GM21717 (cell line): ENCODE data around the gene LRBA.

Source experiments
- ATAC-seq: cut with Tn5 transposase; IDR thresholded peaks from one replicate; pipeline ENCODE4 v1.9.1; 2021; ENCODE audit warnings: mild to moderate bottlenecking, moderate library complexity; ENCODE audit not compliant: unreplicated experiment

The LRBA gene

DNA sequence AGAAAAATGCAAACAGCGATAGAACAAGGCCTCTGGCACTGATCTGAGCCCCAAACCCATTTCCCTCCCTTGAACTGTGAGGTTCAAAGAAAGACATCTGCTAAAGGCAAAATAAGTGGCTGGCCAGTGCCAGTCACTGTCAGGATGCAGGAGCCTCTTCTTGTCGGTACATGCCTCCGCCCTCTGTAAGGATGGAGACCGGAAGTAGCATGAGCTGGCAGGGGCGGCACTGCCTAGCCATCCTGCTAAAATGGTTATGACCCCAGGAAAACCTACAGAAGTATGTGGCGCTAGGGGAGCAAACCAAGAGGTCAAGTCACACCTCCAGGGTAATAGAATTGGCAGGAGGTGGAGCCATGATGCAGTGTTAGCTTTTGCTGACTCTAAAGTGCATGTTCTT lies 756.5 kb downstream of the LRBA start:
- no peak for ATAC-seq

DNA sequence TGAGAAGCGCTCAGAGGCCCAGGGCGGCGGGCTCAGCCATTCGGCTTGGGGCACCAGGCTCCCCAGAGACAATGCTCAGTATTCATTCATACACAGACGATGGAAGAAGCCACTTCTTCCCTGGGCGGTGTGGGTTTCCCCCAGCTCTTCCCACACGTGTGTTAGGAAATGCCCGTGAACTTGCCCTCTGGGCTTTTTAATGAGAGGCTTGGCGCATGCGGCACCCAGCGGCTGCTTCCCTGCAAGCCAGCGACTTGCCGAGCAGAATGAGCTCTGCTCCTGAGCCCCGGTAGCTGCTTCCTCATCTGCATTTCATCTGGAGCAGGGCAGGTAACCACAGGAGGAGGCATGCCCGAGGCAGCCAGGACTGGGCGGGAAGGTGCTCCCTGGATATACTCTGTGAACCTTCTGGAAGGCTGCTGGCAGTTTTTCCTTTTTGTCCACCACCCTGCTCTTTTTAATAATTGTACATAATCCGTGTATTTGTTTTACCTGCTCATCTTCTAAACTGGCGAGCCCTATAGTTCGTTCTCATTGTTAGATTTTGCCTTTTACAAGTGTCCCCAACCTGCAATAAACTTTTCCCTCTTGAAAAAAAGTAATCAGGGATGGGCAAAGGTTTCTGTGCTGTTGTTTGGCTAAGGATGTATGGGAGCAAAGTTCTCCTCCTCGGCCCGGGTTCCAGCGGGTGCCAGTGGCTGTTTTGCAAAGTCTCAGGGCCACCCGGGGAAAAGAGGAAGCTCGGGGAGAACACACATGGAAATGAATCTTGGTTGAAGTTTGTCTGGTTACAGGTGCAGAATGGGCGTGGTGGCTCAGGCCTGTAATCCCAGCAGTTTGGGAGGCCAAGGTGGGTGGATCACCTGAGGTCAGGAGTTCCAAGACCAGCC lies 758.0 kb downstream of the LRBA start:
- ATAC-seq, result no peak

DNA sequence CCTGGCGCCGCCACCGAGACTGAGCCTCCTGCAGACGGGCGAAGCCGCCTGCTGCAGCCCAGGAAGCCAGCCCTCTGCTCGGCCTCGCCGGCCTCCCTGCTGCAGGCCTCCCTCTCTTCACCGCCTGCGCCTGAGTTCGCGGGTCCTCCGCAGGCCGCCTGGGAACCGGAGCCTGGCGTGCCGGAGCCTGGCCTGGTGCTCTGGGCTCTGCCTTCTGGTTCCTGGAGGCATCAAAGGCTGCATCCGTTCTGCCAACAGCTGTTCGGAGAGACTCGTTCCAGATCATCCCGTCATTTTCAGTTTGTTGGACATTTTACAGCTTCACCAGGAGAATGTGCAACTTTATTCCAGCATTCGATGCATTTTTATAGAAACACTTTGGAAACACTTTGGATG lies 758.9 kb downstream of the LRBA start:
- ATAC-seq, result no peak

DNA sequence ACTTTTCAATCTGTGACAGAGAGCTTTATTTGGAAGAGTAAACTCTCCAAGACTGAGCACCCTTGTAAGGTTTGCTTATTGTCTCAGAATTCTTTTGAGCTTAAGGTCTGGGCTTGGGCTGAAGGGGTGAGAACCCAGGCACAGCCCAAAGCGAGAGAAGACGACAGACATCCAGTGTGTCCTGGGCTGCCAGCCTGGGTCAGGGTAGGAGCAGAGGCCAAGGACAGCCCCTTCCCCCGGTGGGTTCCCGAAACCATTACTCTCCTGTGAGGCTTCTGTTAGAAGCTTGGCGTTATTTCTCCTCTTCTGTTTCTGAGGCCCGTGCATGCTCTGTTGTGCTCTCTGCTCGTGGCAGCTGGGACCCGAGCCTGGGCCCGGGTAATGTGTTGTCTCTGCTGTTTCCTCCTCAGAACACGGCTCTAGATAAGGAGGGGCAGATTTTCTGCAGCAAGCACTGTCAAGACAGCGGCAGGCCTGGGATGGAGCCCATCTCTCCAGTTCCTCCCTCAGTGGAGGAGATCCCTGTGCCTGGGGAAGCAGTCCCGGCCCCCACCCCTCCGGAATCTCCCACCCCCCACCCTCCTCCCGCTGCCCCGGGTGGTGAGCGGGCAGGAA lies 759.4 kb downstream of the LRBA start:
- no peak for ATAC-seq

DNA sequence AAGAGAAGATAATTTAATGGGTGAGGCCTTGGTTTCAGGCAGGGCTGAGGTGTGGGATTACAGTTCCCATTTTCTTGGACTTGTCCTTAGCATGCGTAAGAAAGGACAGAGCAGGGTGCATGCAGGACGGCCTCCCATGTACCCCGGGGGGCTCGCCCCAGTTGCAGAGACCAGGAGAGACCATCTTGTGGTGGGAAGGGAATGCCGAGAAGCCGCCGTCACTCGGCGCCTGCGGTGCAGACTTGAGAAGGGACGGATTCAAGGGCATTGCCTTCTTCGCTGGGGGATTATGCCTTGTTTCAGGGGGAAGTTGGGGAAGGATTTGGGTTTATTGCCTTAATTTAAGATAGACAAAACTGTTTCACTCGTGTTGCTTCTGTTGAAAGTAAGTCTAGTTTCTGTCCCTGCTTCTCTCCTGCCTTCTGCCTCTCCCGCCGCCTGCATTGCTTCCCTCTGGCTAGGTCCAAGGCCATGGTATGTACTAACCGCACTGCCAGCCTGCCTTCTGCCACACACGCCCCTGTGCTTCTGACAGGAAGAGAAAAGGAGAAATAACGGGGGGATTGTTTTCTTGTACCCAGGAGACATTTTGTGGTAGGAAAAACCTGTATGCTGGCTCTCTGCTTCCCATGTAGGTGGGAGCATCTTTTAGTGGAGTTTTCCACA lies 761.0 kb downstream of the LRBA start:
- no peak for ATAC-seq

DNA sequence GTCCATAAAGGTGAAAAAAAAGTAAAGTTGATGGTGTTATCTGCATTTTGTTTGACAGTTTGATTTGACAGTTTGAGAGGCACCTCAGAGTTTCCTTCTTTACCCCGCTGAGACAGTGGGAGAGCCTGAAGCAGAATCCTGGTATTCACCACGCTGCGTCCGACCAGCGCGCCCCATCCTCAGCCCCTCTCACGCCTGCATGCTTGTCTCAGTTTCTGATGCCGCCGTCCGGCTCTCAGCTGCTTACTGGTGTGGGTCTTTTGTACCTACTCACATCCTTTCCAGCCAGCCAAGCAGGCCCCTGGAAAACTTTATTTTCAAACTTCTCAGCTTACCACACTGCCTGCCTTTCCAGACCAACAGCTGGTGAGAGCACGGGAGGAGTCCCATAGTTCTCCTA lies 761.7 kb downstream of the LRBA start:
- ATAC-seq, result no peak

DNA sequence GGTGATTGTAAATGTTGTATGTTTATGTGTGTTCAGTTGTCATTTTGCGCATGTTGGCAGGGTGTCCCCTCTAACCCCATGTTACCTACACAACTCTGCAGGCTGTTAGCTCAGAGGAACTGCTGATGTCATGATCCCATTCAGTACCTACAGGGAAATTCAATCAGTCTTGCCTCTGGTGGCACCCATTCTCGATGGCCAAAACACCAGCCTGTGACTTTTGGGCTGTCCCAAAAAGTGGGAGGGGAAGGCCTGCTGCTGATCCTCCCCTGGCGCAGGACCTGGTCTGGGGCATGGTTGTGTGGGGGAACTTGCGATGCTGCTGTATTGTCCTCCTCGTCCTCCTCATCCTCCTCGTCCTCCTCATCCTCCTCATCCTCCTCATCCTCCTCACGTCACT lies 762.3 kb downstream of the LRBA start:
- ATAC-seq, result no peak

DNA sequence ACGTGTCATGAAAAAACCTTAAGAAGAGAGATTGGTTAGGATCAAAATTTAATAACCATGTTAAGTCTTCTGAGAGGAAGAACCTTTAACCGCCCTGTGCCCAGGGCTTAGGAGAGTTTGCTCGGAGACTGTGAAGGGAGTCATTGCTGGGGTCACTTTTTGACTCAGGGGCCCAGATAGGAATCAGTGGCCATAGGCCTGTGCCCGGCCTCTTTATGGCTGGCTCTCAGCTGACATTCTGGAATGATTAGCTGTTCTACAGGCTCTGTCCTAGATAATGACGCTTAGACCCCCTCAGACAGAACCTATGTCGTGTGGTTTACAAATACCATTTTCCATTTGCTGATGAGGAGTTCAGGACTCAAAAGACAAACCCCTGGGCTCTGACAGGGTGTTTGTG lies 762.8 kb downstream of the LRBA start:
- ATAC-seq, result no peak

DNA sequence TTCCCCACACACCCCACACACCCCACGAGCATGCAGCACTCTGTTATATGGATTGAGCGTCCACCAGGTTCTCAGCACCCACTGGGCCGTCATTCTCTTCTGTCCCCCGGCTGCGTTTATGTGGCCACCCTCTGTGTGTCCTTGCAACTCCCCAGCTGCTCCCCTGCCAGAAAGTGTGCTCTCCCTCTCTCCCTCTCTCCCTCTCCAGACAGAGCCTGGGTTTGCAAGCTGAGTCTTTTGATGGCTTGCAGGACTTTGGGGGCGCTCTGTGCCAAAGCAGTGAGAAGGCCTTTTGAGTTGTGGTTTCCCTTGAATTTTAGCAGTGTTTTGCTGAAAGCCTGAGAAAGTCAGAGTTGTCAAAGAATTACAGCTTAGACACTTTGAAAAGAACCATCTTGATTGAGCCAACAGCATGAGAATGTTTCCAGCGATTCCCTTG lies 763.3 kb downstream of the LRBA start:
- ATAC-seq, result no peak

DNA sequence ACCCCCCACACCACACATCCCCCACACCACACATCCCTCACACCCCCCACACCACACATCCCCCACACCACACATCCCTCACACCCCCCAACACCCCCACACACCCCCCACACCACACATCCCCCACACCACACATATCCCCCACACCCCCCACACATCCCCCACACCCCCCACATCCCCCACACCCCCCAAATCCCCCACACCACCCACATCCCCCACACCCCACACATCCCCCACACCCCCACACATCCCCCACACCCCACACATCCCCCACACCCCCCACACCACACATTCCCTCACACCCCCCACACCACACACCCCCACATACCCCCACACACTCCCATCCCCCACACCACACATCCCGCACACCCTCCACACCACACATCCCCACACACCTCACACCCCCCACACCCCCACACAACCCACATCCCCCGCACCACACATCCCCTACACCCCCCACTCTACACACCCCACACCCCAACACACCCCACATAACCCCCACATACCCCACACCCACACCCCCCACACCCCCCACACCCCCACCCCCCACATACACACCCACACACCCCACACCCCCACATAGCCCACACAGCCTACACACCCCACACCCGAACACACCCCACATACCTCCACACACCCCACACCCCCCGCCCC lies 764.0 kb downstream of the LRBA start:
- ATAC-seq, result no peak

DNA sequence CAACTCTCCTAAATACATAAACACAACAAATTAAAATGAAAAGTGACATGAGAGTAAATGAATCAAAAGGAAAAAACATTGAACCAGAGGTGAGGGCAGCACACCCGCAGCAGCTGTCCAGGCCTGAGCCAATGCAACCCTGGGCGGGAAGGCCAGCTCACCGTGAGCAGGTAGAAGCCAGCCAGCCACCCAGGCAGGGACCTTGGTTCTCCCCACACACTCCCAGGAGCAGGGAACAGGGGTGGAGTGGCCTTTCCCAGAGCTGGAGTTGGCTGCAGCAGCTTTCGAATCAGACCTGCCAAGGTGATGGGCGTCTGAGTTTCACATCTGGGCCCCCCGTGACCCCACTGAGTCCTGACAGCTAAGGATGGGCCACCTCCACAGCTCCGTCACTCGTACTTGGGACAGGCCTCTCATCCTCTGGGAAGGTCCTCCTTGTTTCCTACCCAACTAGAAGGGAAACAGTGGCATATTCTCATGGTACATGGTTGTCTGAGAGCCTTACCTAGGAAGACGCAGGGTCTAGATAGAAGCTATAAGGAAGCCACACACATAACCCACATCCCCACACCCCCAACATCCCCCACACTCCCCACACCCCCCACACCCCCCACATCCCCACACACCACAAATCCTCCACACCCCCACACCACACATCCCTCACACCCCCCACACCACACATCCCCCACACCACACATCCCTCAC lies 764.6 kb downstream of the LRBA start:
- no peak for ATAC-seq

DNA sequence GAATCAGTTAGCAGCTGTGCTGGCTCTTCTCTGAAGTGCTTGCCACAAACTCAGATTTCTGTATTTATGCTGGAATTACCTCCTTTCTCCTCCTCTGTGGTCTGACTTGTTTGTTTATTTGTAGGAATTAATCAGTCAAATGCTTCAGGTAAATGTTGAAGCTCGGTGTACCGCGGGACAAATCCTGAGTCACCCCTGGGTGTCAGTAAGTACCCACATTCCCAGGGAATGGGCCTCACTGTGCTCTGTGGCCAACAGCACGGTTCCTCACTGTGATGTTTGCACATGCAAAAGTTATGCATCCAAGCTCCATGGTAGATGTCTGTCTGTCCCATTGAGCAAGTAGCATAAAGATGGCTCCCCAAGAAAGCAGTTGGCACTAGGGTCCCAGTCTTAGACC lies 766.9 kb downstream of the LRBA start:
- no peak for ATAC-seq

DNA sequence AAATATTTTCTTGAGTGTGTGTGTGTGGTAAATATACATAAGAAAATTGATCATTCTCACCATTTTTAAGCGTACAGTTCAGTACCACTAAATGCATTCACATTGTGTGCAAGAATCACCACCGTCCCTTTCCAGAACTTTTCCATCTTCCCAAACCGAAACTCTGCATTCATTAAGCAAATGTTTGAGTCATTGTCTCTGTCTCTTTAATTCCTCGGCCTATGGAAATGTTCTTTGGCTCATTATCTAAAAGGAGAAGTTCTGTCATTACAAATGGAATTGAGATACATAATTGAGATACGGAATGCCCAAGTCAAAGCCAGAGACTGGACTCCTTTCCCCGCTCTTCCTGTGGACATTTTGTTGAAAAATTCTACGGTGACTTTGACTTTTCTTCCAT lies 767.9 kb downstream of the LRBA start:
- no peak for ATAC-seq

DNA sequence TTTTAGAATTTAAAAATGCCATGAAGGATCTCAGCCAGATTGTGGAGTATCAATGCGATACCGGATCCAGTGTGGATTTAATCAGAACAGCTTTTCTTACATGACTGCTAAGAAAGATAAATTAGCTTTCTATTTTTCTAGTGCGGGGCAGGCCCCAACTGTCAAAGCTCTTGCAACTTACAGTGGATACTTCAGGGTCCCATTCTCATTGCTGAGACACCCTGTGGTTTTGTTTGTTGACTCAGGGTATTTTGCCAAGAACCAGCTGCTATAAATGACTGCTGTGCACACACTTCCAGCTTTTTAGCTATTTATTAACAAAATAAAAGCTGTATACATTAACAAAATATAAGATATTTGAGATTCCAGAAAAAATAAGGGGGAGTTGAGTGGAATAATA lies 770.5 kb downstream of the LRBA start:
- no peak for ATAC-seq

DNA sequence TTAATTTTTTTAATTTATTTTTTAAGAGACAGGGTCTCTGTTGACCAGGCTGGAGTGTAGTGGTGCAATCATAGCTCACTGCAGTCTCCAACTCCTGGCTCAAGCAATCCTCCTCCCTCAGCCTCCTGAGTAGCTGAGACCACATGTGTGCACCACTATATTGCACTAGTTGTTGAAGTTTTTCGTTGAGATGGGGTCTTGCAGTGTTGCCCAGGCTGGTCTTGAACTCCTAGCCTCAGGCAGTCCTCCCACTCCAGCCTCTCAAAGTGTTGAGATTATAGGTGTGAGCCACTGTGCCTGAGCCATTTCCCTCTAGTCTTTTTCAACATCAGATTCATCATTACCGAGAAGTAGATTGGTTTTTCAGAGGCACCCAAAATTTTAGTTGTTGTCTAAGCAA lies 771.2 kb downstream of the LRBA start:
- no peak for ATAC-seq

DNA sequence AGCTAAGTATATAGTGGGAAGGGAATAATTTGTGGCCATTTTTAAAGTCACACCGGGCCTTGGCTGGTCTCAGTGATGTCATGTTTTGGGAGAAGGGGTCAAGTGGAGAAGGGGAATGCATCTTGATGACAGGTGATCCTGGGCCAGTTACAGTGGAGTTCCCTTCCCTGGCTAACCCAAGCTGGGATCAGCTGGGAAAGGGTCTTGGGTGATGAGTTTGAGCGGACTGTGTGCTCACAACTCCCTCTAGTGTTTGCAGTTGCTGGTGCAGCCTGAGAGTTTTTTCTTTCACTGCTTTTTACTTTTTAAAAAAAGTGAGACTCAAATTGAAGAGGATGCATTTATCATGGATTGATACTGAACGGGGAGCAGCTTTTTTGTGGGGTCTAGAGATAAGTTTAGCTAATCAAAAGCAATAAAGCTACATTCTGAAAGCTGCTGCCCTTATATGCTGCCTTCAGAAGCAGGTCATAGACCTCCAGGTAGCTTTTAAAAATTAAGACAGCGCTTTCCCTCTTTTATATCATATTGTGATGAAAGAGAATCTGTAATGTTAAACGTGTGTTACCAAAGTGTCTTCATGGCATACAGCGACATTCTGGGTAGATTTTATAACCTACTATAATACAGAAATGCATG lies 772.1 kb downstream of the LRBA start:
- ATAC-seq, result peak; percentile 63

DNA sequence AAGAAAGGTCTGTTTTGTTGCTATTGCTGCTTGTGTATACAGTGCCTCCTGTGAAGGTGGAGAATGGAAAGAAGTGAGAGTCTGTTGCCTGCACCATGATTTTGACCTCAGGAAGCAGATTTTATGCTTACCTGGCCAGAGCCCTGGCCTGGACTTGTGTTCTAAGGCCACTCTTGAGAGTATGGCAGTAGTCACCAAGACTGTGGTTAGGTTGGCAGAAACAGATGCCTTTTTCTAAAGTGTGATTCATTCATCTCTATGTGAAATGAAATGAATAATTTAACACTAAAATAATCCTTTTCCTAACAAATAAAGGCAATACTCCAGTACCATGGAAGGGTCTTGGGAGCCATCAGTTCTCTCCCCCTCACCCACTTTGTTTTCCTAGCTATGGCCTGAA lies 775.1 kb downstream of the LRBA start:
- ATAC-seq, result no peak

DNA sequence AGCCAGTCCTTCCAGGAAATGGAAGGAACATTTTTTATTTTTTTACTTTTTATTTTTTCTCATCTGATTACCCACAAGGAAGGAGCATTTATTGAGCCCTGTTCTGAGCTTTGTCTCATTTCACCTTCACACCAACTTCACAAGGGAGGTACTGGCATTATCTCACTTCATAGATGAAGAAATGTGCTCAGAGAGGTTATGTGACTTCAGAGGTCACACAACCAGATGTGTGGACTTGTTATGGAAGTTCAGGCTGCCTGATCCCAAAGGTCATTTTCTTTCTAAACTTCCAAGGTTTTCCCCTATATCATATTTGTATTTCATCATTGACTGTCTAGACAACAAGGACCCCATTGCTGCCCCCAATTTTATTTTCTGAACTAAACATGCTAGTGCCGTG lies 776.5 kb downstream of the LRBA start:
- ATAC-seq, result no peak

DNA sequence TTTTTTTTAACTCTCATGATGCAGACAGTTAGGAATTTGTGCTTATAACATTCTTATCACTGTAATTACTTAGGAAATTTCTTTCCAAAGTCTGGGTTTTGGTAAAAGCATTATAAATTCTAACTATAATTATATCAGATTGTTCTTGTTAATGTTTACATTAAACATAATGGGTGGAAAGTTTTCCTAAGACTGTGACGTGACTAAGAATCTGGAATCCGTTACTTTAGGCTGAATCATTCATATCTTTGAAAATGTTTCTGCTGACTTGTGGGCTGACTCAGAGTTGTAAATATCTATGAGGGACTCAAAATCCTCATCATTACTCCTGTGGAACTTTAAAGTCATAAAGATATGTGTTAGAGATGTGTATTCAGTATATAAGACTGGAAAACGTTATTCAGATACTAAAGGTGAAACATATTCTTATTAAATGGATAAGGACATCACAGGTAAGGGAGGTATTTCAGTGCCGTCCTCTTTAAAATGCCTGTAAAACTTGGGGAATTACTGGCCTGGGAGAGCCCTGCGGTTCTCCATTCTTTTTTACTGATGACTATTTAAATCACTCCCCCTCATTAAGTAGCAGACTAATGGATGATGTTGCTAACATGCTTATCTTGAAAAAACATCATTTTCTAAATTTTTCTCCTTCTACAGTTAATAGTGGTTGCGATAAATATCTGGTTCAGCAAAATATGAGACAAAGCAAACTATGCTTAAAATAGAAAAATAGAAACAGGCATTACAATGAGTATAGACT lies 777.8 kb downstream of the LRBA start:
- no peak for ATAC-seq

DNA sequence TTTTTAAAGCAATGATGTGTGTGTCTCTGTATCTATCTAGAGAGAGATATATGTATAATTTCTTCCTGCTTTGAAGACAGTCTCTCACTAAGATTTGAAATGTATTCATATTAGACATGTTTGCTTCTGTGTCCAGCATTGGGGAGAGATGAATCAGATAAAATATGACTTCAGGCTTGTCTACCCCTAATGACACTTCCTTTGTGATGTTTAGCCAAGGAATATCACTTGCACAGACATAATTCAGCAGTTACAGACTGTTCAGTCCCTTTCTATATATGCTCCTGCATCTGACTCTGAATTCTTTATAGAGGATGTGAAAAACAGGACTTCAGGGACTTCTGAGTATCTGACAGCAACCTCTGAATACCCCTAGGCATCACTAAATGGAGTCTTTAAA lies 778.5 kb downstream of the LRBA start:
- ATAC-seq, result no peak
